ENCODE data around the gene CENPVL1. TPM values are rescaled to one million over a fixed set of nuclear protein-coding genes. Genes with fewer than 3 reads are reported as not detected.
"Not testable (repeated sequence)": the region's sequence is repeated elsewhere in the genome, so short reads cannot be mapped to it uniquely, and the experiment has no call there.

Gene CENPVL1
- polyA plus RNA-seq (2011; rRNA removed): not detected in 2 replicates
- not detected in 2 replicates for polyA plus RNA-seq (2012; cell fraction: cytosol; rRNA removed)
- not detected in 2 replicates for polyA plus RNA-seq (2012; cell fraction: nucleus; rRNA removed)
- not detected in 3 replicates for polyA plus RNA-seq (2017; fragmentation: RNase III; extraction: RNeasy Plus Mini Kit Qiagen cat#74134 plus additional on column Dnase treatment)
- polyA minus RNA-seq (2011; rRNA and poly(A)+ RNA removed): not detected in 2 replicates

- H3K27ac ChIP-seq; H3K4me1 ChIP-seq; H3K4me3 ChIP-seq; H3K9me3 ChIP-seq; CTCF ChIA-PET; POLR2A ChIA-PET; FAIRE-seq; ATAC-seq; H3K4me2 ChIP-seq; DNase-seq (ENCODE audit: low read depth in 1 of 2, low spot score in 1 of 2): not testable (repeated sequence)
- WGBS (ENCODE audit: missing lambda C conversion rate): no CpG with 5 or more reads among the region's 87 CpGs
Measured at GRCh38 chrX:51710277-51711164, at the start of gene CENPVL1. TSS of gene CENPVL1 (plus strand) at chrX:51710512. CDS start at chrX:51710512, 0 bp downstream.

GRCh38 chrX:51665981-51666380 lies 44.3 kb upstream of the CENPVL1 start:
- no peak overlapping the region for H3K4me2 ChIP-seq
- ChIA-PET CTCF (interaction anchor here (1.3 kb wide), 1 partner anchor 11 kb away, joined by 3 read pairs; no protein-coding TSS in a partner anchor), POLR2A (no interaction called here)
- no peak for ATAC-seq
- TF ChIP-seq BCL3 (IDR thresholded peaks at IDR 0.05): no peak
- no peak for TF ChIP-seq PHF8 (IDR thresholded peaks at IDR 0.05; ENCODE audit: borderline replicate concordance, low read depth)
- no peak for TF ChIP-seq RAD21 (conservative IDR thresholded peaks at IDR 0.05 in 1 of 2, IDR thresholded peaks at IDR 0.05 in 1 of 2)
- TF ChIP-seq ZSCAN20 (CRISPR knock-in tag; IDR thresholded peaks at IDR 0.05): no peak
- TF ChIP-seq RARB (CRISPR knock-in tag; IDR thresholded peaks at IDR 0.05): no peak
- no peak for TF ChIP-seq EP300 (IDR thresholded peaks at IDR 0.05)
- TF ChIP-seq MAZ (IDR thresholded peaks at IDR 0.05; ENCODE audit: borderline replicate concordance, low read depth, low read length): no peak
- no peak for TF ChIP-seq SMC3 (IDR thresholded peaks at IDR 0.05)
- no peak for TF ChIP-seq ZFP36 (IDR thresholded peaks at IDR 0.05; ENCODE audit: borderline replicate concordance, partially characterized antibody)
- TF ChIP-seq NFE2L2 (conservative IDR thresholded peaks at IDR 0.05; ENCODE audit: low read length): no peak
- TF ChIP-seq FOSL2 (IDR thresholded peaks at IDR 0.05): no peak
- TF ChIP-seq FOSL2 (CRISPR knock-in tag; IDR thresholded peaks at IDR 0.05): no peak
- no peak for TF ChIP-seq CEBPB (IDR thresholded peaks at IDR 0.05)
- H3K4me1 ChIP-seq: no peaks in the 10 kb centered on the region
- H3K27ac ChIP-seq: no peak overlapping the region
- WGBS (ENCODE audit: missing lambda C conversion rate): 2% methylated on average over 5 of the region's 5 CpGs
- FAIRE-seq: no peak
- no peaks in the 10 kb centered on the region for H3K9me3 ChIP-seq
- H3K4me3 ChIP-seq: no peak overlapping the region
- DNase-seq (ENCODE audit: low read depth in 1 of 2, low spot score in 1 of 2): no peak

- CTCF ChIA-PET; H3K27ac ChIP-seq; H3K4me2 ChIP-seq; H3K4me3 ChIP-seq; POLR2A ChIA-PET; FAIRE-seq; ATAC-seq; H3K9me3 ChIP-seq; DNase-seq (ENCODE audit: low read depth in 1 of 2, low spot score in 1 of 2); H3K4me1 ChIP-seq: not testable (repeated sequence)
- no CpG with 5 or more reads among the region's 18 CpGs for WGBS (ENCODE audit: missing lambda C conversion rate)
Measured at GRCh38 chrX:51679689-51680433, 30.5 kb upstream of the CENPVL1 start.

- peak in 1 of 2 experiments; percentile 19; a peak in 1 of 6 replicates for ATAC-seq
- FAIRE-seq; H3K4me3 ChIP-seq; POLR2A ChIA-PET; DNase-seq (ENCODE audit: low read depth in 1 of 2, low spot score in 1 of 2); H3K27ac ChIP-seq; H3K4me1 ChIP-seq; H3K9me3 ChIP-seq; CTCF ChIA-PET; H3K4me2 ChIP-seq: not testable (repeated sequence)
- WGBS (ENCODE audit: missing lambda C conversion rate): no CpG with 5 or more reads among the region's 88 CpGs
Measured at GRCh38 chrX:51681808-51682719, 28.2 kb upstream of the CENPVL1 start.

- POLR2A ChIA-PET; H3K27ac ChIP-seq; H3K4me3 ChIP-seq; DNase-seq (ENCODE audit: low read depth in 1 of 2, low spot score in 1 of 2); CTCF ChIA-PET; ATAC-seq; H3K9me3 ChIP-seq; FAIRE-seq; H3K4me1 ChIP-seq; H3K4me2 ChIP-seq: not testable (repeated sequence)
- no CpG with 5 or more reads among the region's 30 CpGs for WGBS (ENCODE audit: missing lambda C conversion rate)
Measured at GRCh38 chrX:51682720-51683062, 27.6 kb upstream of the CENPVL1 start, which contains the start of gene CENPVL2. TSS of gene CENPVL2 (minus strand) at chrX:51682831. CDS start at chrX:51682831, 0 bp downstream.

All from A549 (cell line).